GM10266 (cell line): Measurements from ENCODE around the gene MAST1.

Experiments
- DNase-seq: peaks from one replicate; pipeline ENCODE4 v3.0.0; 2012; ENCODE audit errors: extremely low spot score
- TF ChIP-seq, protein P1 (sequence below): IDR thresholded peaks from 2 replicates; pipeline ENCODE4 v1.5.1; 2012; ENCODE audit warnings: mild to moderate bottlenecking, low read depth; ENCODE audit not compliant: control insufficient read depth, insufficient read depth; ENCODE audit errors: missing control alignments

Gene MAST1

GRCh38 chr19:12873891-12874745 lies 35.8 kb downstream of the MAST1 start:
- TF ChIP-seq, protein P1, sequence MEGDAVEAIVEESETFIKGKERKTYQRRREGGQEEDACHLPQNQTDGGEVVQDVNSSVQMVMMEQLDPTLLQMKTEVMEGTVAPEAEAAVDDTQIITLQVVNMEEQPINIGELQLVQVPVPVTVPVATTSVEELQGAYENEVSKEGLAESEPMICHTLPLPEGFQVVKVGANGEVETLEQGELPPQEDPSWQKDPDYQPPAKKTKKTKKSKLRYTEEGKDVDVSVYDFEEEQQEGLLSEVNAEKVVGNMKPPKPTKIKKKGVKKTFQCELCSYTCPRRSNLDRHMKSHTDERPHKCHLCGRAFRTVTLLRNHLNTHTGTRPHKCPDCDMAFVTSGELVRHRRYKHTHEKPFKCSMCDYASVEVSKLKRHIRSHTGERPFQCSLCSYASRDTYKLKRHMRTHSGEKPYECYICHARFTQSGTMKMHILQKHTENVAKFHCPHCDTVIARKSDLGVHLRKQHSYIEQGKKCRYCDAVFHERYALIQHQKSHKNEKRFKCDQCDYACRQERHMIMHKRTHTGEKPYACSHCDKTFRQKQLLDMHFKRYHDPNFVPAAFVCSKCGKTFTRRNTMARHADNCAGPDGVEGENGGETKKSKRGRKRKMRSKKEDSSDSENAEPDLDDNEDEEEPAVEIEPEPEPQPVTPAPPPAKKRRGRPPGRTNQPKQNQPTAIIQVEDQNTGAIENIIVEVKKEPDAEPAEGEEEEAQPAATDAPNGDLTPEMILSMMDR = no peak
- DNase-seq = no peak

GRCh38 chr19:12875086-12875485 lies 36.8 kb downstream of the MAST1 start:
- TF ChIP-seq, protein P1 = no peak
- DNase-seq = no peak

- no peak for DNase-seq
These were observed 42.3 kb downstream of the MAST1 start for GRCh38 chr19:12880551-12881171.

DNA sequence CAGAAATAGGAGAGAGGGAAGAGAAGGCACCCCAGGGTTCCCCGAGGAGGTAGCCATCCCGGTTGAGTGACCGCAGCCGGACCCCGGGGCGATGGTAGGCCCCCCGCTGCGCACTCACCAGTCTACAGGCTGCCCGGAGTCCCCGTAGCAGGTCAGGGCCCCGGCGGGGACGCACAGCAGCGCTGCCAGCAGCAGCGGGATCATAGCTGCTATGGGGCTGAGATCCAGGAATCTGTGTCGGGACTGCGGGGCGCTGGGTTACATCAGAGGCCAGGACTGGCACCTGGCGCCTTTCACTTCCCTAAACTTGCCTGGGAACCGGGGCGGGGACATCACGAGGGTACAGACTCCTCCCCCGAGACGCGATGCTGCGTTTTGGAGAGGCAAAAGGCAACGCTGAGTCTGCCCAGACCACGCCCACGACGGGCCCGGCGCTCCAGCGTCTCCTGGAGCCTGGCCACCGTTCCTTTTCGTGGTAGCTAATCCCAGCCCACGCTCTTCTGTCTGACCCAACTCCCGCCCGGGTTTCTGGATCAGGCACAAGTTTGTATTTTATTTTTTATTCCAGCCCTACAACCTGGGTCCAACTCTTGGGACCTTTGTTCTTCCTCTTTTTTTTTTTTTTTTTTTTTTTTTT lies 43.0 kb downstream of the MAST1 start, which contains the start of gene DNASE2:
Gene DNASE2 (minus strand): TSS at position 278 of the 637 bp plus-strand sequence. CDS start 74 bp downstream, at position 204.
- DNase-seq = peak; percentile 98
- TF ChIP-seq, protein P1 = peak; percentile 10

More at GRCh38 chr19:12880551-12881171, 42.3 kb downstream of the MAST1 start:
- TF ChIP-seq, protein P1 = no peak

DNA sequence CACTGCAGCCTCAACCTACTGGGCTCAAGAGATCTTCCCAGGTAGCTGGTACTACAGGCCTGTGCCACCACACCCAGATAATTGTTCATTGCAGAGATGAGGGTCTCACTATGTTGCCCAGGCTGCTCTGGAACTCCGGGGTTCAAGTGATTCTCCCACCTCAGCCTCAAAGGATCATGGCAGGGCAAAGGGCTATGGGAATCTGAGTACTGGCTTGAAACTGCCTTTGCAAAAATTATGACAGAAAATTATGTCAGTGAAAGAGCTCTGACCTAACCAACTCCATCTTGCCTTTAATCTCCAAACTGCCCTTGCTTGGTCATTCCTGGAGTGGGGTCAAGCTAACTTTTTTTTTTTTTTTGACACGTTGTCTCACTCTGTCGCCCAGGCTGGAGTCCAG lies 44.3 kb downstream of the MAST1 start:
- no peak for DNase-seq
- TF ChIP-seq, protein P1 = no peak

DNA sequence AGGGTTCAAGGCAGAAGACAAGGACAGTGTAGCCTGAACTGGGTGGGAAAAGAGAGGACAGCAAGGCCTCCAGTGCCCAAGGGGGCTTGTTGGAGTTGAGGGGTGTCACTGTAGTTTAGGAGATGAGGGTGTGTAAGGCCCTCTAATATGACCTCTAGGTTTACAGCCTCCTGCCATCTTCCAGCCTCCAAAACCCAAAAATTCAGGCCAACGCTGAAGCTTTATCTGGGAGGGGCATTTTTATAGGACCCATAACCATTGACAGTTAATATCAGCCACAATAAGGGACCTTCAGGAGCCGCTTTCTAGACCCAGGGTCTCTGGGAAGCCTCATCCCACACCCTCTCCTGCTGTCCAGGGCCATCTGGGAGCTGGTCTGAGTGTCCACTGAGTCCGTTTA lies 45.9 kb downstream of the MAST1 start:
- TF ChIP-seq, protein P1 = no peak
- no peak for DNase-seq

- no peak for DNase-seq
- TF ChIP-seq, protein P1 = no peak
These were observed 46.3 kb downstream of the MAST1 start for GRCh38 chr19:12884627-12884925.
